Measurements from ENCODE around the gene ELMO1.

DNA sequence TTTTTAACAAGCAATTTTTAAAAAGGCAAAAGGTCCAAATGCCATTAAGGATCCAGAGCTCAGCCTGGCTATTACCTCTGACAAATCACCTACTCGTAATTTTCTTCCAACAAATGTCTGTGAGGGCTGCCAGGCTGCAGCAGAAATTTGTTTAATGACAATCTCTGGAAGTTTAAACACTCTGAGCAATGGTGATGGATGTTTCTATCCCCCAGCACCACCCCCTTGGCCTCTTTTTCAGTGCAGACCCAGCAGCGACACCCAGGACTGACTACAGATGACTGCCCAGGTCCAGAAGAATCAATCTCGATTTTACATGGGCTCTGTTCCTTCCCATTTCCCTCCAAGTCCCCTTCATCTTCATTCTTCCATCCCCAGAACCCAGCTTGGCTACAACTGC lies 523.0 kb downstream of the ELMO1 start:
- TF ChIP-seq TAF1 (conservative IDR thresholded peaks at IDR 0.05) (no peak), GABPA (IDR thresholded peaks at IDR 0.05 in 1 of 2, conservative IDR thresholded peaks at IDR 0.05 in 1 of 2) (no peak), CTCF (IDR thresholded peaks at IDR 0.05; ENCODE audit: low read depth, low read length, missing input control) (no peak)

Data from liver (tissue), 3 donors.